K562 (cell line): ENCODE results near the gene PUS3. TPM values are rescaled to one million over a fixed set of nuclear protein-coding genes. Genes with fewer than 3 reads are reported as not detected.

Source experiments
- CHAMP1 ChIP-seq: fragments of 450-650 bp; IDR thresholded peaks from 2 replicates; pipeline ENCODE4 v1.6.1; 2016; ENCODE audit warnings: mild to moderate bottlenecking
- CTBP1 ChIP-seq: fragments of 450-650 bp; IDR thresholded peaks from 2 replicates; pipeline ENCODE4 v1.6.1; 2016; ENCODE audit warnings: borderline replicate concordance
- FOXK2 ChIP-seq, 2 experiments: fragments of 450-650 bp; IDR thresholded peaks in 1 of 2; conservative IDR thresholded peaks in 1 of 2; 2 replicates each; pipeline ENCODE4 v1.6.1; 2016; ENCODE audit warnings: low read depth in 2 of 2, mild to moderate bottlenecking in 1 of 2
- FOXO4 ChIP-seq: fragments of 450-650 bp; formaldehyde crosslinking; IDR thresholded peaks from 2 replicates; pipeline ENCODE4 v1.4.0; 2020; ENCODE audit warnings: mild to moderate bottlenecking, moderate library complexity
- MCM5 ChIP-seq: fragments of 450-650 bp; IDR thresholded peaks from 2 replicates; pipeline ENCODE4 v1.6.1; 2016; ENCODE audit warnings: low read depth
- NFXL1 ChIP-seq: fragments of 450-650 bp; formaldehyde crosslinking; IDR thresholded peaks from 2 replicates; pipeline ENCODE4 v1.4.0; 2021; ENCODE audit warnings: mild to moderate bottlenecking
- NR2C2 ChIP-seq, 2 experiments: fragments of 200-800 bp in 1 of 2; sonication (Bioruptor generic) in 1 of 2; sonication (generic) in 1 of 2; formaldehyde crosslinking in 1 of 2; IDR thresholded peaks; 2 replicates each; pipeline versions ENCODE4 v1.6.1 to v1.8.0; 2016 to 2022; ENCODE audit warnings: mild to moderate bottlenecking in 1 of 2, missing compliant biosample characterization in 1 of 2, missing genetic modification characterization in 1 of 2, missing genetic modification reagents in 1 of 2
- NRF1 ChIP-seq, 2 experiments: fragments of 450-650 bp; IDR thresholded peaks in 1 of 2; conservative IDR thresholded peaks in 1 of 2; 2 replicates each; pipeline ENCODE4 v1.6.1; 2014; ENCODE audit warnings: mild to moderate bottlenecking in 2 of 2
- POU5F1 ChIP-seq: fragments of 150-350 bp; IDR thresholded peaks from 2 replicates; pipeline ENCODE4 v1.6.1; 2014; ENCODE audit warnings: borderline replicate concordance, low read length, low read depth, mild to moderate bottlenecking; ENCODE audit not compliant: partially characterized antibody
- PTRF ChIP-seq: fragments of 450-650 bp; IDR thresholded peaks from 2 replicates; pipeline ENCODE4 v1.6.1; 2016; ENCODE audit warnings: mild to moderate bottlenecking, missing genetic modification characterization, missing compliant biosample characterization
- SNRNP70 ChIP-seq: fragments of 200-400 bp; formaldehyde crosslinking; optimal IDR thresholded peaks from 2 replicates; pipeline ENCODE3; 2017; ENCODE audit warnings: low read depth, low read length
- SPI1 ChIP-seq: IDR thresholded peaks from 2 replicates; pipeline ENCODE4 v1.6.1; 2011; ENCODE audit warnings: low read depth, low read length, control low read depth, borderline replicate concordance
- ZBTB12 ChIP-seq: fragments of 250-450 bp; sonication (Bioruptor Pico); IDR thresholded peaks from 2 replicates; pipeline ENCODE4 v1.4.0; 2020
- ZBTB43 ChIP-seq: sonication (generic); formaldehyde crosslinking; IDR thresholded peaks from 2 replicates; pipeline ENCODE4 v1.8.0; 2023; ENCODE audit warnings: mild to moderate bottlenecking, missing genetic modification reagents
- ZBTB9 ChIP-seq: fragments of 450-650 bp; formaldehyde crosslinking; IDR thresholded peaks from 2 replicates; pipeline ENCODE4 v1.4.0; 2020; ENCODE audit warnings: mild to moderate bottlenecking, moderate library complexity
- ZNF263 ChIP-seq: sonication (generic); formaldehyde crosslinking; IDR thresholded peaks from 2 replicates; pipeline ENCODE4 v1.8.0; 2022; ENCODE audit warnings: mild to moderate bottlenecking, missing genetic modification reagents, borderline replicate concordance
- ZNF511 ChIP-seq: sonication (generic); formaldehyde crosslinking; IDR thresholded peaks from 2 replicates; pipeline ENCODE4 v1.8.0; 2022; ENCODE audit warnings: mild to moderate bottlenecking, missing genetic modification reagents
- polyA plus RNA-seq, 8 experiments: library from polyadenylated mRNA; depleted of rRNA in 4 of 8; stranded (reverse) in 5 of 8; unstranded in 3 of 8; fragments of >200 nt; fragmentation: Nextera tagmentation in 2 of 8; fragmentation: Illumina TruSeq in 1 of 8; extraction: Ambion mirVana in 2 of 8; extraction: Trizol in 1 of 8; gene quantifications; 2 replicates each; pipeline versions ENCODE4 v1.2.1 to v1.2.3, GENCODE V29; 2011 to 2014; ENCODE audit warnings: inconsistent platforms in 1 of 8, missing spikeins in 1 of 8
- total RNA-seq, 7 experiments: library from RNA; depleted of rRNA in 6 of 7; stranded (reverse); fragments of >200 nt in 6 of 7; fragmentation: Illumina TruSeq in 2 of 7; extraction: Trizol in 2 of 7; gene quantifications; 2 replicates each; pipeline versions ENCODE4 v1.2.1 to v1.2.3, GENCODE V29; 2011 to 2021; ENCODE audit warnings: low replicate concordance in 1 of 7

The PUS3 gene
- total and polyA plus RNA-seq, 9 of the 15 experiments (the other 6 are each of a cell fraction or from before 2014, with no cell fraction given), result 16.5 to 49.2 (median 35.9) TPM

GRCh38 chr11:125887373-125888324, 15.4 kb downstream of the PUS3 start, which contains the start of gene HYLS1 (continued):
- TF ChIP-seq FOXK2 (conservative IDR thresholded peaks at IDR 0.05 in 1 of 2, IDR thresholded peaks at IDR 0.05 in 1 of 2; ENCODE audit: low read depth in 2 of 2) (no peak; a peak in 2 of 4 replicates), NFXL1 (CRISPR knock-in tag) (no peak), CTBP1 (peak; percentile 83; the same call in 1 of the 2 replicates), MCM5 (no peak), NR2C2 (CRISPR knock-in tag; IDR thresholded peaks at IDR 0.05) (no peak; the same call in 1 of the 2 replicates), NR2C2 (tag; IDR thresholded peaks at IDR 0.05) (peak; percentile 64; the same call in 1 of the 2 replicates), ZBTB12 (CRISPR knock-in tag) (no peak), ZBTB9 (CRISPR knock-in tag) (peak; percentile 63; the same call in 1 of the 2 replicates), SPI1 (no peak), POU5F1 (no peak), PTRF (no peak), SNRNP70 (no peak), FOXO4 (no peak), ZNF263 (no peak), NRF1 (conservative IDR thresholded peaks at IDR 0.05 in 1 of 2, IDR thresholded peaks at IDR 0.05 in 1 of 2) (peak; percentile 96), ZBTB43 (CRISPR knock-in tag) (no peak), CHAMP1 (peak; percentile 93), ZNF511 (CRISPR knock-in tag) (peak; percentile 49; the same call in 1 of the 2 replicates)
